Fibroblast of skin of left quadriceps (primary cell): ENCODE measurements around the gene SPSB3.

Source experiments
- DNase-seq, 2 experiments: peaks; one replicate each; pipeline ENCODE4 v3.0.0-alpha.2; 2013; ENCODE audit warnings: low read depth in 2 of 2

SPSB3 gene

DNA sequence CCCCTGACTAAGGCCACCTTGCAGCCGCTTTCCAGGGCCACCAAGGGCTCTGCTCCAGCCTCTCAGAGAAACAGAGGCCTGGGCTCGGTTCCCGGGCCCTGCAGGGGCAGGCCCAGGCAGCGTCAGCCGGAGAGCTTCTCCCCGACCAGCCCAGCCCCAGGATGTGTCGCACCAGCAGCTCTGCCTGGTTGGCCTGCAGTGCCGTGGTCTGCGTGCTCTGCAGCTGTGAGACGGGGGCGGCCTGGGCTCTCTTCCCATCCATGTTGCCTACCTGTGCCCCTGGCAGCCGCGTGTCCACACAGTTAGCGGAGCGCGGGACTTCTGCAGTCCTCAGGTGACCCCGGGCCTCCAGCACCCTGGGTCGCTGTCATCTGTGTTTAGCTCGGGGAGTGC, 6.3 kb upstream of the SPSB3 start:
- DNase-seq: no peak

DNA sequence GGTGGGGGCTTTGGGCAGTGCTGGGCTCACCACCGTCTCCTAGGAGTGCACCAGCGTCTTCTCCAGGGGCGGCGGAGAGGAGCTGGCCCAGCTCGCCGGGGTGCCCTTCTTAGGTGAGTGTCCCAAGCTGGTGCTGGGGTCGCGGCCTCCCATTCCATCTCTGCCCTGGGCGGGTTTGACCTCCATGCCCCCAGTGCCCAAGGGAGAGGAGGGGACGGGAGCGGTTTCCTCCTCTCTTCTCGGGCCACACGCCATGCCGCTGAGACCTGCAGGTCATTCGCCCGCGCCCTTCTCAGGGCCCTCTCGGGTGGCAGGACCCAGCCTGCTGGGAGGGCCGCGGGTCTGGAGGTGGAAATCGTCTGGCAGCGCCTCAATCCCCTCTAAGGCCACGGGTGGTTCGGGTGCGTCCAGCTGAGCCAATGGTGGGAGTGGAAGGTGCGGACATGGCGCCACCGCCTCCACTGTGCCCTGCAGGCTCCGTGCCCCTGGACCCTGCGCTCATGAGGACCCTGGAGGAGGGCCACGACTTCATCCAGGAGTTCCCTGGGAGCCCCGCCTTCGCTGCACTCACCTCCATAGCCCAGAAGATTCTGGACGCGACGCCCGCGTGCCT, 5.8 kb upstream of the SPSB3 start:
- DNase-seq: no peak

GRCh38 chr16:1787322-1788094, 5.1 kb upstream of the SPSB3 start:
- DNase-seq: no peak

DNA sequence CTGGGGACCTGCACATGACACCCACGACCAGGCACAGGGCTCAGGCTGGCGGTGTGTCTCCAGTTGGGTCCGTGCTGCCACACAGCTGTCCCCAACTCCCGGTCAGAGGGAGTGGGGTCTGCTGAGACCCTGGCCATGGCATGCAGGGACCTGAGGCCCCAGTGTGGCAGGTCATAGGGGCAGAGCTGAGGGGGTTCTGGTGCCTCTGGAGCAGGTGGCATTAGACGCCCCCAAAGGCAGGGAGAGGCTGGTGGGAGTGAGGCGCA, 4.6 kb upstream of the SPSB3 start:
- DNase-seq: no peak

GRCh38 chr16:1786242-1787055, 4.1 kb upstream of the SPSB3 start:
- DNase-seq: no peak

GRCh38 chr16:1785846-1786170, 3.4 kb upstream of the SPSB3 start:
- no peak for DNase-seq

GRCh38 chr16:1784977-1785845, 2.8 kb upstream of the SPSB3 start:
- no peak for DNase-seq

GRCh38 chr16:1781758-1782407, 488 bp downstream of the SPSB3 start:
- DNase-seq: no peak

- no peak for DNase-seq
Observed at GRCh38 chr16:1781254-1781653, 1.1 kb downstream of the SPSB3 start.

GRCh38 chr16:1780677-1781072, 1.7 kb downstream of the SPSB3 start:
- DNase-seq: no peak

DNA sequence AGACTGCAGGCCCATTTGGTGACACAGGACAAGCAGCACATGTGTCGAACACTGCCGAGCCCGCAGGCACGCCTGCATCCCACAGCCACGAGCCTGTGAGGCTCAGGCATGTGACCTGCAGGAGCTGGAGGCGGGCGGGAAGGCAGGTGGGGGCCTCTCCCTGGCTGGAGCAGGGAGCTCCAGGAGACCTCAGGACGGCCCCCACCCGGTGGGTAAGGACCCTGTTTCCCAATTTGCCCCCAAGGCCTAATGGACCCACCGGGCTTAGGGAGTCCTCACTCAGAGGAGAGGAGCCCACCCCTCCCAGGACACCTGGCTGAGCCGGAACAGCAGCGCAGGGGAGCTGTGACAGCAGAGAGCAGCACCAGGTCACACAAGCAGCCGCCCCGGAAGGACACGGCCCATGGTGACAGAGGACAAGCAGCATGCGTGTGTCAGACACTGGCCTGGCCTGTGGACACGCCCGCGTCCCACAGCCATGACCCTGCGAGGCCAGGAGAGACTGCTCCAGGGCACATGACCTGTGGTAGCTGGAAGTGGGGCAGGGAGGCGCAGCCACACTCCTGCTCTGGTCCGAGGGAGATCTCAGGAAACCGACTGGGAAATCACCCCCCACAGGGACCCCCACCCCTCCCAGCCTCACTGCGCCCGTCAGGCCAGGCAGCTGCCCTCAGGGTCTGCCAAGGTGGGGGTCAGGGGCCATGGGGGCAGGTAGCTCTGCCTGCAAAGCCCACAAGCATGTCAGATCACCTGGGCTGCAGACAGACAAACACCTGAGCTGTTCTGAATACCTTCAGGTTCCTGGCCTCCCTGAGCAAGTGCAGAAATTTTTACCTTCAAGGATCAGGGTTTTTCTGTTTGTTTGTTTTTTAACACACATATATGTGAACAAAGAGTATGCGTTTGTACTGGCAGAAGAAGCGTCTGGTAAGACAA, 2.4 kb downstream of the SPSB3 start:
- no peak for DNase-seq

DNA sequence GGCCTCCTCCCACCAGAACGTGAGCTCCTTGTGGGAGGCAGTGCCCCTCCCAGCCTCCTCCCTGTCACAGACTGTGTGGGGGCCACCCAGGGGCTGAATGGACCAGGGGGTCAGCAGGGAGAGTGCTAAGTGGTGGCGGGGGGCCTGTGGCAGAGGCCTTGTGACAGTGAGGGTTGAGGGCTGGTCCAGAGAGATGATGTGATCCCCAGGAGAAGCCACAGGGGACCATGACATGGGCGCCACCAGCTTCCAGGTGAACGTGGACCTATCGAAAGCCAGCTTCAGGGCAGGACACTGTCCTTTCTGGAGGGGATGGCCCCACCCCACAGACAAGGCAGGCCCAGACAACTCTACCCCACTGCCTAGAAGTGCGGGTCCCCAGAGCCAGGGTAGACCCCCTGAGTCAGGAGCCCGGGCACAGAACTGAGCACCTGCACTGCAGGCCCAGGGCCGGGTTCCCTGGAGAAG, 3.1 kb downstream of the SPSB3 start:
- no peak for DNase-seq

DNA sequence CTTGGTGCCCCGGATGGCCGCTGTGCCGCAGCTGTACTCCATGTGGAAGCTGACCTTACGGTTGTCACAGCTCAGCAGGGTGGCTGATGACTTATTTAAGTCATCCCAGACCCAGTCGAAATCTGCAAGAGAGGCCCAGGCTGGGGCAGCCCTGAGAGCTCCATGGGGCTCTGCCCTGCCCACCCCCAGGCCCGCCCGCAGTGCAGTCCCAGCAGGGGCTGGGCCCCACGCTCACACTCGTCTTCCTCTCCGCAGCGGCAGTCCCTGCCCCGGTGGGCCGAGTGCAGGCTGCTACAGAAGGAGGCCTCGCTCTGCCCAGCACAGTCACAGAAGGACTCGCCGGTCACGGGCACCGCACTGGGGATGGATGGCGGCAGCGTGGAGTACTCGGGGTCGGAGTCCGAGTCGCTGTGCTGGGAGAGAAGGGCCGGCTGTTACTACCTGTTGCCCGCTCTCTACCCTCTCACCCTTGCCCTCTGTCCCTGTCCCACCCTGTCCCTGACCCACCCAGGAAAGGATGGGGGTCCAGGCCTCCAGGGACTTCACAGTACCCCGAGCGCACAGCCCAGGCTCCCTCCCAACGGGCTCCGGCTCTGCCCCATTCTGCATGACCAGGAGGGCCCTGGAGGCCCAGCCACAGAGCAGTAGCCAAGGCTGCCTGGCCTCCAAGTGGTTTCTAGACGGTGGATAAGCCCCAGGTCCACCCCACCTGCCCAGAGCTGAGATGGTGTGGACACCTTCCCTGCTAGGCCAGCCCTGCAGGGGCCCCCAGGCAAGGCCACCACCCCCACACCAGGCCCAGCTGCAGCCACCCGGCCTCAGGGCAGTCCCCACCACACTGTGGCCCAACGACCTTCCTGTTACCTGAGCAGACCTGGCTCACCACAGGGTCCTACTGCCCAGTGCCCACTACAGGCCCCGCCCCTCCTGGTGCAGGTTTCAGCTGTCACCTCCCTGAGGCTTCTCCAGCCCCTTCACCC, 3.9 kb downstream of the SPSB3 start:
- DNase-seq: no peak

DNA sequence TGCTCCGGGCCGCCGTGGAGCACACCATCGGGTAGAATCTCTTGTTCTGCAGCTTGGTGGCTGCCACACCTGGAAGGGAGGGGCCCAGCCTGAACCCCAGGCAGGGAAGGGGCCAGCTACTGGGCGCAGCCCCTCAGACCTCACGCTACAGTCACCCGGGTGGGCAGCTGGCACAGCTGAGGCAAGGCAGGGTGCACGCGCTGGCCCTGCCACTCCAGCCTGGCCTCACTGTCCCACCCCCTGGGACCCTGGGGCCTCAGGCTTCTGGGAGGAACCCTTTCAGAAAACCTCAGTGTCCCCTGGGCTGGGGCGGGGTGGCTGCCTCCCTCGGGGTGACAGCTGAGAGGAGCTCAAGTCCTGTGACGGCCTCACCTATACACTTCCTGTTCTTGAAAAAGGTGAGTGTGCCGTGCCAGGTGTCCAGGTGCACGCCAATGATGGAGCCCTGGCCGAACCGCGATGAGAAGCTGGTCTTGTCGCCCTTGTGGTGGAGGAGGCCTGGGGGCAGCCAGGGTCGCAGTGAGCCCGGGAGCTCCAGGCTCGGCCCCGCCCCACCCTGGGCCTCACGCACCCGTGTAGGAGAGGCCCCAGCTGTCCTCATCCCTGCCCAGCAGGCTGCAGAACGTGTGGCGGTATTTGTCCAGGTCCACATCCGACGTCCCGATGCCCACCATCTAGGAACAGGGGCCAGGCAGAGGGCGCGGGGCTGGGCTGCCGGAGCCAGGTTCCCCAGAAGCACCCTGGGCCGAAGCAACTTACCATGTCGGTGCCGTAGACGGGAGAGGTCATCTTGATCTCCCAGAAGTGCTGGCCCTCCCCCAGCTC, 4.8 kb downstream of the SPSB3 start:
- DNase-seq: no peak

DNA sequence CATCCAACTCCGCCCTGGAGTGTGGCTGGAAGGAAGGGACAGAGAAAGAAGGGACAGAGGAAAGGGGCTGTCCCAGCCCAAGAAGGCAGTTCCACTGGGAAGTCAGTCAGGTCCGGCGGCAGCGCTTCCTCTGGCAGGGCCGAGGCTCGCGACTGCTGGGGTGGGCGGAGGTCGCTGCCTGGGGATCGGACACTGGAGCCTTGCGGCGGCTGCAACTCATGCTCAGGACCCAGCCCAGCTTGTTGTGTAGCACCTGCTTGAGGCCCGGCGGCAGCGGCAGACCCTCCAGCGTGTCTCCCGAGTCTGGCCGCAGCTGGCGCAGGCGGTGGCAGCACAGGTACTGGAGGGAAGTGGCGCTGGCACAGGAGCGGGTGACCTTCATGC, 5.4 kb downstream of the SPSB3 start:
- DNase-seq: no peak

DNA sequence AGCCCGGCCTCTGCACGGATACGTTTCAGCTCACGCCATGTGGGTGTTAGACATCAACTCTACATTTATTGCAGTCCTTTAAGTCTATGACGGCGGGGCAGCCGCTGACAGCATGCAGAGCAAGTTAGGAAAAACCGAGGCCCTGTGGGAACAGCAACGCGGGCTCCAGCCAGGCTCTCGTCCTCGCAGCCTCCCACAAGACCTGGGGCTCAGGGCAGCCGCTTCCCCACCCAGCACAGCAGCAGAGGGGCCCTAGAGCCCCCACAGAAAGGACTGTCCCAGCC, 5.8 kb downstream of the SPSB3 start:
- DNase-seq: no peak

DNA sequence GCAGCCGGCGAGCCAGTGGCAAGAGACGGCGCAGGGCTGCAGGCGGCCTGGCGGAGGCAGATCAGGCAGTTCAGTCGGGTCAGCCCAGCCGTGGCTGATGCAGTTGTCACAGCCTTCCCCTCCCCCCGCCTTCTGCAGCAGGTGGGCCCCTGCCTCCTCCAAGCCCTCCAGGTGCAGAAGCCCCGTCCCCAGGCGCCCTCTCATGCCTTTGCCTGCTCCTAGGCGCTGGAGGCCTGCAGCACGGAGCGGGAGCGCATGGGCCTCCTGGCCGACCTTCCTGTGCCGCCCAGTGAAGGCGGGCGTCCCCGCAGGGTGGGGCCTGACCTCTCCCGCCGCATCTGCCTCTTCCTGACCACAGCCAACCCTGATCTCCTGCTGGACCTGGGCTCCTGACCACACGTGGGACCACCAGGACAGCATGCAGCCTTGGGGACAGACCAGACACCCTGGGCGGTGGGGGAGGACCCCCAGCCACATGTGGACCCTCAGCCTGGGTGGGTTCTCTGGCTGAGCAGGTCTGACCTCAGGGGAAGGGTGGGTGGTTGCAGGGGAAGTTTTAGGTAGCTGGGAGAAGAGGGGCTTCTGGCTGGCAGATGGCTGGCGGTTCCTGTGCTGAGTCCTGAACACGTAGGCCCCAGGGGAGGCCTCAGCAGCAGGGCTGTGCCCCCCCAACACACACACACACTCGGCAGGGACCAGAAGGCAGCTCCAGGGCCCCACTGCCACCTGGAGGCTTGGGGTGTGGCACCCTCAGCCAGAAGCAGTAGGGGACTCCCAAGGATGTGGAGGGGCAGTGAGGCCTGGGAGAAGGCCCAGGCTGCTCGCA, 6.3 kb downstream of the SPSB3 start:
- DNase-seq: no peak
